GM19372 (cell line): ENCODE results near the gene NFATC2.

Experiments used
- ATAC-seq: cut with Tn5 transposase; IDR thresholded peaks from one replicate; pipeline ENCODE4 v1.9.1; 2021; ENCODE audit warnings: mild to moderate bottlenecking, low read depth, moderate library complexity; ENCODE audit not compliant: unreplicated experiment

Gene NFATC2

GRCh38 chr20:51498765-51499540 lies 43.6 kb downstream of the NFATC2 start:
- no peak for ATAC-seq

DNA sequence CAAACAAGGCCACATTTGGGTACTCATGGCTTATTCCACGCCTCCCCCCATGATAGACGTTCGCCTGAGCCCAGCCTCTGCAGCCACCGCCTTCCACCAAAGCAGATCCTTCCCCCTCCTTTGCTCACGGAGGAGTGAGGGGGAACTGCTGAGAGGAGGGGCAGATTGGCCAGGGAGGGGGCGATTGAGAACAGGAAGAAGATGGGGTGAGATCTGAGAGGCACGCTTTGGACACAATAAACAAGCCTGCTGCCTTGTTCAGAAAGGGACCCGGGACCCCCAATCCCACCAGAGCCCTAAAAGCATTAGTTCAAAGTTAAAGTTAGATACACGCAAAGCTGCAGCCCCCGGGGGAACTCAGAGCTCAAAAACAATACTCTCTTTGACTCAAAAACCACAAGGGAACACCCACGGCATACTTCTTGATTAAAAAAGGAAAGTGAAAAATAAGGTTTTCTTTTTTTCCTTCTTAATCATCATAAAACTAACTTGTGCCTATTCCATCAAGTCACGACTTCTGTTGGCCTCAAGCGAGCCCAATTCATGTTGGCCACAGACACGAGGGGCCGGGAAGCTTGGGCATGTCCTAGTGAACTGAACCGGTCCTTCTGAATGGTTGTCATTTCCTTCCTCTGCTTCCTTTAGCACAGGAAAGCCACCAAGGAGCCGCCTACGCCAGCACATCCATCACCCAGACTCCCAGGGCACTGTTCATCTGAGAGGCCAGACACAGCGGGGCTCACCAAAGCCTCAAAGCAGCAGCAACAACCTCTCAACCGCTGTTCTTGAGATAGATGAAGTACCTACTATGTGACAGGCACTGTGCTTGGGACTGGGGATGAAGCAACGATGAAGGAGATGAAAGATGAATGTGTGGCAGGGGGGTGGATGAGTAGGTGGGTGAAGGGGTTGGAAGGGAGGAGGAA lies 44.7 kb downstream of the NFATC2 start:
- ATAC-seq, result no peak

DNA sequence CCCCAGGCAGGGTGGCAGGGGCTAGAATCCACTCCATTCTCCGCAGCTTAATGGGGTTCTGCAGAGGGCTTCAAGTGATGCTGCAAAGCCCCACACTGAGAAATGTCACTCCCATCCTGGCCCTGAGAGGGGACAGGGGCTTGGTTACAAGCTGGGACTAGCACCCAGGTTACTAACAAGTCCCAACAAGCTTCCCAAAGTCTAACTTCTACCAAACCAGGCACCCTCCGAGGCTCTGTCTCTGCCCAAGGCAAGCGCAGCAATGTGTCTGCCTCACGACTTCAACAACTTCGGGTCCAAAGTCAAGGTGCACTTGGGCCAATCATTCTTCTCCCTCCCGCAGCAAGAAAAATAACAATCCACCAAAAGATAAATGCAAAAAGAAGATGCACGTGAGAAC lies 45.6 kb downstream of the NFATC2 start:
- no peak for ATAC-seq

DNA sequence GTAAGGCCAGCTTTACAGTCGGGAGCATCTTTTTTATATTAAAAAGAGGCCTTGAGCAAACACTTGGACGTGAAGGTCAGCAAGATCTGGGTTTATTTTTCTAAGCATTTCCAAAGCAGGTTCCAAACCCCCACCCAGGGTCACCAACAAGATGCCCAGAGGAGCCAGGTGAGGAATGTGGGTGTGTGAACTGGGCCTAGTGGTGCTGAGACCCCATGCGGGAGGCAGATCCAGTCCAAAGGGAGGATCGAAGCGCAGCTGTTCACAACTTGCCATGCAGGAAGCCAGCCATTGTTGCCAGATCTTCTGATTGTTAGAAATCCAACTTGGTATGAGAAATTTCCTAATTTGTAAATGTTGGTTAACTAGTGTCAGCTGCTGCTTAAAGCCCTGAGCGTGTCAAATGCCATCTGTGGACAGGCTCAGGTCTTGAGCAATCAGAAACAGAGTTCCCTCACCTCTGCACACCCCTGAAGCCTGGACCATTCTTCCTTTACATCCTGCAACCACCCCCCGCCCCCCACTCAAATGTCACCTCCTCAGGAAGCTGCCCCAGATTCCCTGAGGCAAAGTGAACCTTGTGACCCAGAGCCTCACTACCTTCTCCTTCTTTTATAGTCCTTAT lies 46.5 kb downstream of the NFATC2 start:
- ATAC-seq, result no peak

- no peak for ATAC-seq
Measured at GRCh38 chr20:51495291-51495690, 47.2 kb downstream of the NFATC2 start.

DNA sequence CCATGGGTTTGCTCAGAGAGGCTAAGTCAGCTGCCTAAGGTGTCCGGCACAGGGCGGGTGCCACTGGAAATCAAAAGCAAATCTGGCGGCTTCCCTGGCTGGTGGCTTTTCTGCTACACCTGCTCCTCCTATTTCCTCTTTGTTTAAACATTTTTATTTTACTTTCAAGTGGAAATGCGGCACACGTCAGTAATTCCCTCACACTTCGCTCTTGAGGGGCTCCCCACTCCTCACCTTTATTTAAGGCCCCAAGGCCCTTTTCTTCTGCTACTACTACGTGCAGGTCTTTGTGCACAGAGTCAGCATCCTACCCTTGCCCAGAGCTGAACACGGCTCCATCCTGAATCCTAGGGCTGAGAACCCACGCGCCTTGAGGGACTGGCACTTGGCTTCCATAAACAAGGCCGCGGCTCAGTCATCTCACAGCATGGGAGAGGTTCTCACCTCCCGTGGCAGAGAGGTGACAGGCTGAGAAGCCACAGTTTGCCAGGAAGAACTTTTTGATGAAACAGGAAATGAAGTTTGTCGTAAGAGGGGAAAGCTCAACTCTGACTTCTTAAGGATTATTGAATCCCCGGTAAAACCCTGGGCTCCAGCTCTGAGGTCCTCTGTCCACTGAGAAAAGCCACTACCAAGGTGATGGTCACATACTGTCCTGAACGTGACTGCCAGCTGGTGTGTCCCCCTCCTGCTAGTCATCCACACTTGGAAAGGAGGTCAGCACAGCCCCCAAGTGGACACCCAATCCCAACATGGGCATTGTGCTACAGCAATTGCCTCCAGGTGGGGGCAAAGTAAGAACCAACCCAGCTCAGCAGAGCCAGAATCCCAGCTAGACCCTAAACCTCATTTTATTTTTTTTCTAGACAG lies 48.0 kb downstream of the NFATC2 start:
- no peak for ATAC-seq

DNA sequence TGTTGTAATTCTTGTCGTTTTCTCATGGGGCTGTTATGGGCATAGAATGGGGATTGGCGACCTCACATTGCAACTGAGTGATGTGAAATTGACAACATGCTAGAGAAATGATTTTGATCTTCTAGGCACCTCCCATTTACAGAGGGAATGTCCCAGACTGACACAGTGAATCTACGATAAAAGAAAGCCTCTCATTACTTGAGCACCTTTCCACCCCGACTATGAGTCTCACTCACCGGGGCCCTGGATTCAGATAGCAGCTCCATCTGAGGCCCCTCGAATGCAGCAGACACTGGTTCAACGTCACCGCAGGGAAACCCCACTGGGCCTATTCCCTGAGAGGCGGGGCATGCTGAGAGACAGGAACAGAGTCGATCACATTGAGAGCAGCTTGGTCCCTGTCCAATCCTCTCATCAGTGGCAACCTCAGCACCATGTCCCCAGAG lies 49.1 kb downstream of the NFATC2 start:
- ATAC-seq, result no peak

GRCh38 chr20:51492167-51493092 lies 50.1 kb downstream of the NFATC2 start:
- no peak for ATAC-seq

DNA sequence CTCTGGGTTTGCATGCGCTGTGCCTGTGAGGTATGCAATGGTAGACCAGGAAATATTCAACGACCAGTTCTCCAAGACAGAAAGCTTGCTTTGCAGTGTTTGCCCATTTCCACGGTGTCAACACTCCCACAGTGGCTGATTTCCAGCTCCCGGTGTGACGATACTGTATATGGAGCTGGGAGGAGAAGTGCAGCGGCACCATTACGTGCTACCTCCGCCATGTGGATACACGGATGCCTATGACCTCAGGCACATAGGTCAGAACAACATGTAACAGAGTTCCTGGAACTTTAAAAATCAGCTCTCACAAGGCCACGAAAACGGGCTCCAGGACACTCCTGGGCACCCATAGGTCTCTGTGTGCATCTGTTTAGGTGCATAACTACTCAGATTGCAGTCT lies 51.1 kb downstream of the NFATC2 start:
- no peak for ATAC-seq

GRCh38 chr20:51490635-51491034 lies 51.9 kb downstream of the NFATC2 start:
- no peak for ATAC-seq

- no peak for ATAC-seq
Measured at GRCh38 chr20:51489611-51490010, 52.9 kb downstream of the NFATC2 start.

DNA sequence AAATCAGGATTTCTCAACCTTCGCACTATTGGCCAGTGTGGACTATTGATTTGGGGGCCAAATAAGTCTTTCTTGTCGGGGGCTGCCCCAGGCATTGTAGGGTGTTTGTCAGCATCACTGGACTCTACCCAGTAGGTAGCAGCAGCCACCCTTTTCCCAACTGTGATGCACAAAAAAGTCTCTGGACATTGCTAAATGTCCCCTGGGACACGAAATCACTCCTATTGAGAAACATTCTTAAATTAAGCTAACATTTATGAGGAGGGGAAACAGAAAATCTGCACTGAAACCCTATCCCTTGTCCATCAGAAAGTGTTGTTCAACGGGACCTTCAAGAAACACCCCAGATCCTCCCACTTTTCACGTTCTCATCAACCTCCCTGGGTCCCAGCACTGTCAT lies 54.2 kb downstream of the NFATC2 start:
- ATAC-seq, result no peak

GRCh38 chr20:51487565-51488268 lies 54.8 kb downstream of the NFATC2 start:
- no peak for ATAC-seq

GRCh38 chr20:51487076-51487475 lies 55.4 kb downstream of the NFATC2 start:
- ATAC-seq, result no peak

- no peak for ATAC-seq
Measured at GRCh38 chr20:51486197-51487005, 56.1 kb downstream of the NFATC2 start.

GRCh38 chr20:51484831-51485230 lies 57.7 kb downstream of the NFATC2 start:
- ATAC-seq, result no peak

- ATAC-seq, result no peak
Measured at GRCh38 chr20:51484141-51484815, 58.2 kb downstream of the NFATC2 start.
